Neural progenitor cell (in vitro differentiated cells): ENCODE data around the gene ZSWIM6.
"Not testable (repeated sequence)": the region's sequence is repeated elsewhere in the genome, so short reads cannot be mapped to it uniquely, and the experiment has no call there.

Experiments used
- EZH2 ChIP-seq: fragments of 200-600 bp; sonication (generic); IDR thresholded peaks from 2 replicates; pipeline ENCODE4 v1.6.1; 2017; ENCODE audit warnings: antibody characterized with exemption, mild to moderate bottlenecking, moderate library complexity
- EZH2phosphoT487 ChIP-seq: fragments of 200-600 bp; sonication (generic); IDR thresholded peaks from 2 replicates; pipeline ENCODE4 v1.6.1; 2017; ENCODE audit warnings: antibody characterized with exemption
- TF ChIP-seq, protein P1 (sequence below): fragments of 200-600 bp; sonication (generic); IDR thresholded peaks from 2 replicates; pipeline ENCODE4 v1.5.1; 2017; ENCODE audit warnings: antibody characterized with exemption, mild to moderate bottlenecking

- TF ChIP-seq, protein P1, sequence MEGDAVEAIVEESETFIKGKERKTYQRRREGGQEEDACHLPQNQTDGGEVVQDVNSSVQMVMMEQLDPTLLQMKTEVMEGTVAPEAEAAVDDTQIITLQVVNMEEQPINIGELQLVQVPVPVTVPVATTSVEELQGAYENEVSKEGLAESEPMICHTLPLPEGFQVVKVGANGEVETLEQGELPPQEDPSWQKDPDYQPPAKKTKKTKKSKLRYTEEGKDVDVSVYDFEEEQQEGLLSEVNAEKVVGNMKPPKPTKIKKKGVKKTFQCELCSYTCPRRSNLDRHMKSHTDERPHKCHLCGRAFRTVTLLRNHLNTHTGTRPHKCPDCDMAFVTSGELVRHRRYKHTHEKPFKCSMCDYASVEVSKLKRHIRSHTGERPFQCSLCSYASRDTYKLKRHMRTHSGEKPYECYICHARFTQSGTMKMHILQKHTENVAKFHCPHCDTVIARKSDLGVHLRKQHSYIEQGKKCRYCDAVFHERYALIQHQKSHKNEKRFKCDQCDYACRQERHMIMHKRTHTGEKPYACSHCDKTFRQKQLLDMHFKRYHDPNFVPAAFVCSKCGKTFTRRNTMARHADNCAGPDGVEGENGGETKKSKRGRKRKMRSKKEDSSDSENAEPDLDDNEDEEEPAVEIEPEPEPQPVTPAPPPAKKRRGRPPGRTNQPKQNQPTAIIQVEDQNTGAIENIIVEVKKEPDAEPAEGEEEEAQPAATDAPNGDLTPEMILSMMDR = not testable (repeated sequence)
- not testable (repeated sequence) for TF ChIP-seq EZH2phosphoT487, EZH2
Observed at GRCh38 chr5:61421262-61421661, 89.2 kb downstream of the ZSWIM6 start.
